ENCODE measurements around the gene STARD7. TPM values are rescaled to one million over a fixed set of nuclear protein-coding genes. Genes with fewer than 3 reads are reported as not detected.

STARD7 gene
- total and polyA plus RNA-seq, 2 donors (not counting 1 experiment from before 2014, with no cell fraction given), result 35.1 to 133 TPM

DNA sequence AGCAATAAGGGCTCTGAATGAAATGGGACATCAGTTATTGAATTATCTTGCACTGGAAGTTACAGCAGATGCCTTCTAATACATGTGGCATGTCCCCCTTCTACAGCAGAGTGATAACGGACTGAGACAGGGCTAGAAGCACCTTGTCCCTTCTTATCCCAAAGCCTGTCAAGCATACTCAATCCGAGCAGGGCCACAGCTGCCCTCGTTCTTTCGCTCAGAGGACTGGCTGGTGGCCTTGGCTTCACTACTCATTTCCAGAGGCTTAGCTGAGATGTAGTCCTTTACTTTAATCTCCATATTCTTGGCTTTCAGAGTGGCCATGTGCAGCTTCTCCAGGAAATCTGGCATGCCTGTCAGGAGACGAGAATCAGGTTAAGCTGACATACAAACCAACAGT, 22.1 kb downstream of the STARD7 start:
- H3K27me3 ChIP-seq (replicated peaks in 1 of 4; ENCODE audit: control extremely low read depth in 1 of 4, control insufficient read depth in 3 of 4, insufficient read depth in 4 of 4, low read length in 3 of 4), result no peaks in the 10 kb centered on the region
- H4K20me1 ChIP-seq (ENCODE audit: control insufficient read depth, insufficient read depth, low read length, poor library complexity, severe bottlenecking), result peaks cover 8% of the 10 kb centered on the region
- H3K9ac ChIP-seq (ENCODE audit: low read length), result no peak overlapping the region
- Mint-ChIP-seq H3K4me3 (no peak overlapping the region), H3K4me1 (peaks cover 3% of the 10 kb centered on the region), H3K27ac (no peak overlapping the region), H3K9me3 (ENCODE audit: insufficient read depth) (no peaks in the 10 kb centered on the region), H3K27me3 (no peaks in the 10 kb centered on the region)
- ChIA-PET POLR2A (no interaction called here), CTCF (interaction anchor here (2.4 kb wide), 1 partner anchor 12 kb away, joined by 11 read pairs; no protein-coding TSS in a partner anchor)
- H3K4me2 ChIP-seq (replicated peaks; ENCODE audit: low read depth, low read length, poor library complexity, severe bottlenecking), result no peak overlapping the region
- no peaks in the 10 kb centered on the region for H3K4me1 ChIP-seq (ENCODE audit: control insufficient read depth in 2 of 2, insufficient read depth in 2 of 2, low read length in 2 of 2)
- H3K4me3 ChIP-seq (ENCODE audit: control extremely low read depth in 1 of 5, extremely low read depth in 1 of 5, insufficient read depth in 1 of 5, low read depth in 2 of 5, low read length in 4 of 5), result no peak overlapping the region
- WGBS (ENCODE audit: insufficient coverage), result 97% methylated on average over 4 of the region's 5 CpGs
- H2AFZ ChIP-seq (ENCODE audit: insufficient read depth, low read depth, low read length, poor library complexity, severe bottlenecking), result no peak overlapping the region
- H3K27ac ChIP-seq (ENCODE audit: low read length in 2 of 2), result no peak overlapping the region
- intact Hi-C loops (cut with micrococcal nuclease), result no loop called here
- peaks cover 12 to 64% of the 10 kb centered on the region in 2 experiments for H3K36me3 ChIP-seq (replicated peaks in 1 of 2; ENCODE audit: control extremely low read depth in 1 of 2, control insufficient read depth in 1 of 2, extremely low read depth in 1 of 2, insufficient read depth in 2 of 2, low read length in 1 of 2)
- peaks cover 7% of the 10 kb centered on the region for H3K79me2 ChIP-seq (ENCODE audit: control insufficient read depth, insufficient read depth, low read length)
- TF ChIP-seq EZH2 (IDR thresholded peaks at IDR 0.05; ENCODE audit: borderline replicate concordance, insufficient read depth, low read depth, low read length, poor library complexity, severe bottlenecking), result no peak
- TF ChIP-seq, protein P1, sequence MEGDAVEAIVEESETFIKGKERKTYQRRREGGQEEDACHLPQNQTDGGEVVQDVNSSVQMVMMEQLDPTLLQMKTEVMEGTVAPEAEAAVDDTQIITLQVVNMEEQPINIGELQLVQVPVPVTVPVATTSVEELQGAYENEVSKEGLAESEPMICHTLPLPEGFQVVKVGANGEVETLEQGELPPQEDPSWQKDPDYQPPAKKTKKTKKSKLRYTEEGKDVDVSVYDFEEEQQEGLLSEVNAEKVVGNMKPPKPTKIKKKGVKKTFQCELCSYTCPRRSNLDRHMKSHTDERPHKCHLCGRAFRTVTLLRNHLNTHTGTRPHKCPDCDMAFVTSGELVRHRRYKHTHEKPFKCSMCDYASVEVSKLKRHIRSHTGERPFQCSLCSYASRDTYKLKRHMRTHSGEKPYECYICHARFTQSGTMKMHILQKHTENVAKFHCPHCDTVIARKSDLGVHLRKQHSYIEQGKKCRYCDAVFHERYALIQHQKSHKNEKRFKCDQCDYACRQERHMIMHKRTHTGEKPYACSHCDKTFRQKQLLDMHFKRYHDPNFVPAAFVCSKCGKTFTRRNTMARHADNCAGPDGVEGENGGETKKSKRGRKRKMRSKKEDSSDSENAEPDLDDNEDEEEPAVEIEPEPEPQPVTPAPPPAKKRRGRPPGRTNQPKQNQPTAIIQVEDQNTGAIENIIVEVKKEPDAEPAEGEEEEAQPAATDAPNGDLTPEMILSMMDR (IDR thresholded peaks at IDR 0.05), result no peak
- H3K9me3 ChIP-seq (ENCODE audit: control extremely low read depth in 1 of 3, control insufficient read depth in 2 of 3, insufficient read depth in 1 of 3, low read length in 2 of 3), result no peaks in the 10 kb centered on the region
- no peak for ATAC-seq (ENCODE audit: low read depth)
- DNase-seq, result no peak

DNA sequence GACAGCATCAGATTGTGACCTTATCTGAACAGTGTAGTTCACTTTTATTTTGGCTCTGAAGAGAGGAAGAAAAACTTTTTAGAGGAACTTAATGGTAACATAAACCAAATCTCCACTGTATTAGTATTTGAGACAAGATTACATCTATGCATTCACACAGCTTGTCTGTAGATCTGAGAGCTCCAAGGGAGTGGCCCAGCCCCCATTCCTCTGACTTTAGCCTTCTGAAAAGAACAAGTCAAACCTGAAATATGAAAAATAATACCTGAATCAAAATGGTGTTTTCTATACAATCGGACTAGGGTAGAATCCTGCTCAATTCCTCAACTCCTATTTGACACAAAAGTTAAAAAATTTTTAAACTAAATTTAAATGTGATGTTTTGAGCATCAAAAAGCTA, 23.1 kb downstream of the STARD7 start:
- H3K9me3 Mint-ChIP-seq (ENCODE audit: insufficient read depth), result no peaks in the 10 kb centered on the region
- H3K4me1 Mint-ChIP-seq, result peaks cover 3% of the 10 kb centered on the region
- no peak for DNase-seq
- Histone ChIP-seq H3K9me3 (ENCODE audit: control extremely low read depth in 1 of 3, control insufficient read depth in 2 of 3, insufficient read depth in 1 of 3, low read length in 2 of 3) (no peaks in the 10 kb centered on the region), H3K27ac (ENCODE audit: low read length in 2 of 2) (no peak overlapping the region), H3K4me1 (ENCODE audit: control insufficient read depth in 2 of 2, insufficient read depth in 2 of 2, low read length in 2 of 2) (no peaks in the 10 kb centered on the region), H3K9ac (ENCODE audit: low read length) (no peak overlapping the region), H3K4me2 (replicated peaks; ENCODE audit: low read depth, low read length, poor library complexity, severe bottlenecking) (no peak overlapping the region), H3K36me3 (replicated peaks in 1 of 2; ENCODE audit: control extremely low read depth in 1 of 2, control insufficient read depth in 1 of 2, extremely low read depth in 1 of 2, insufficient read depth in 2 of 2, low read length in 1 of 2) (peaks cover 12 to 55% of the 10 kb centered on the region in 2 experiments), H2AFZ (ENCODE audit: insufficient read depth, low read depth, low read length, poor library complexity, severe bottlenecking) (no peak overlapping the region), H4K20me1 (ENCODE audit: control insufficient read depth, insufficient read depth, low read length, poor library complexity, severe bottlenecking) (peaks cover 7% of the 10 kb centered on the region), H3K79me2 (ENCODE audit: control insufficient read depth, insufficient read depth, low read length) (peaks cover 2% of the 10 kb centered on the region), H3K4me3 (ENCODE audit: control extremely low read depth in 1 of 5, extremely low read depth in 1 of 5, insufficient read depth in 1 of 5, low read depth in 2 of 5, low read length in 4 of 5) (no peak overlapping the region), H3K27me3 (replicated peaks in 1 of 4; ENCODE audit: control extremely low read depth in 1 of 4, control insufficient read depth in 3 of 4, insufficient read depth in 4 of 4, low read length in 3 of 4) (no peaks in the 10 kb centered on the region)
- ATAC-seq (ENCODE audit: low read depth), result no peak
- WGBS (ENCODE audit: insufficient coverage), result no CpG with 5 or more reads among the region's 1 CpG
- intact Hi-C loops (cut with micrococcal nuclease), result no loop called here
- no peak overlapping the region for H3K27ac Mint-ChIP-seq
- no peaks in the 10 kb centered on the region for H3K27me3 Mint-ChIP-seq
- H3K4me3 Mint-ChIP-seq, result no peak overlapping the region
- ChIA-PET POLR2A (no interaction called here), CTCF (interaction anchor here (0.7 to 2.4 kb wide), 3 partner anchors 11 to 79 kb away, joined by 3 to 11 read pairs (median 4); no protein-coding TSS in a partner anchor)
- TF ChIP-seq EZH2 (IDR thresholded peaks at IDR 0.05; ENCODE audit: borderline replicate concordance, insufficient read depth, low read depth, low read length, poor library complexity, severe bottlenecking), result no peak
- TF ChIP-seq, protein P1 (IDR thresholded peaks at IDR 0.05), result no peak

Data from B cell (primary cell).